ENCODE measurements around the gene HMGN5. TPM values are rescaled to one million over a fixed set of nuclear protein-coding genes. Genes with fewer than 3 reads are reported as not detected.

HMGN5 gene
- total RNA-seq, 1 donor from 2014 or later = 0.17 TPM

- peak overlapping the region; percentile 79 for H3K4me3 ChIP-seq (ENCODE audit: low read depth, low read length)
- TF ChIP-seq, protein P1, sequence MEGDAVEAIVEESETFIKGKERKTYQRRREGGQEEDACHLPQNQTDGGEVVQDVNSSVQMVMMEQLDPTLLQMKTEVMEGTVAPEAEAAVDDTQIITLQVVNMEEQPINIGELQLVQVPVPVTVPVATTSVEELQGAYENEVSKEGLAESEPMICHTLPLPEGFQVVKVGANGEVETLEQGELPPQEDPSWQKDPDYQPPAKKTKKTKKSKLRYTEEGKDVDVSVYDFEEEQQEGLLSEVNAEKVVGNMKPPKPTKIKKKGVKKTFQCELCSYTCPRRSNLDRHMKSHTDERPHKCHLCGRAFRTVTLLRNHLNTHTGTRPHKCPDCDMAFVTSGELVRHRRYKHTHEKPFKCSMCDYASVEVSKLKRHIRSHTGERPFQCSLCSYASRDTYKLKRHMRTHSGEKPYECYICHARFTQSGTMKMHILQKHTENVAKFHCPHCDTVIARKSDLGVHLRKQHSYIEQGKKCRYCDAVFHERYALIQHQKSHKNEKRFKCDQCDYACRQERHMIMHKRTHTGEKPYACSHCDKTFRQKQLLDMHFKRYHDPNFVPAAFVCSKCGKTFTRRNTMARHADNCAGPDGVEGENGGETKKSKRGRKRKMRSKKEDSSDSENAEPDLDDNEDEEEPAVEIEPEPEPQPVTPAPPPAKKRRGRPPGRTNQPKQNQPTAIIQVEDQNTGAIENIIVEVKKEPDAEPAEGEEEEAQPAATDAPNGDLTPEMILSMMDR (conservative IDR thresholded peaks at IDR 0.05; ENCODE audit: low read depth, low read length) = no peak
- DNase-seq (ENCODE audit: low read depth) = peak; percentile 62
These were observed 80.0 kb downstream of the HMGN5 start for GRCh38 chrX:81121513-81122363.

- H3K4me3 ChIP-seq (ENCODE audit: low read depth, low read length) = peak overlapping the region; percentile 79
- TF ChIP-seq, protein P1 (conservative IDR thresholded peaks at IDR 0.05; ENCODE audit: low read depth, low read length) = peak; percentile 63
- DNase-seq (ENCODE audit: low read depth) = peak; percentile 29
These were observed 80.8 kb downstream of the HMGN5 start for GRCh38 chrX:81120936-81121371.

DNA sequence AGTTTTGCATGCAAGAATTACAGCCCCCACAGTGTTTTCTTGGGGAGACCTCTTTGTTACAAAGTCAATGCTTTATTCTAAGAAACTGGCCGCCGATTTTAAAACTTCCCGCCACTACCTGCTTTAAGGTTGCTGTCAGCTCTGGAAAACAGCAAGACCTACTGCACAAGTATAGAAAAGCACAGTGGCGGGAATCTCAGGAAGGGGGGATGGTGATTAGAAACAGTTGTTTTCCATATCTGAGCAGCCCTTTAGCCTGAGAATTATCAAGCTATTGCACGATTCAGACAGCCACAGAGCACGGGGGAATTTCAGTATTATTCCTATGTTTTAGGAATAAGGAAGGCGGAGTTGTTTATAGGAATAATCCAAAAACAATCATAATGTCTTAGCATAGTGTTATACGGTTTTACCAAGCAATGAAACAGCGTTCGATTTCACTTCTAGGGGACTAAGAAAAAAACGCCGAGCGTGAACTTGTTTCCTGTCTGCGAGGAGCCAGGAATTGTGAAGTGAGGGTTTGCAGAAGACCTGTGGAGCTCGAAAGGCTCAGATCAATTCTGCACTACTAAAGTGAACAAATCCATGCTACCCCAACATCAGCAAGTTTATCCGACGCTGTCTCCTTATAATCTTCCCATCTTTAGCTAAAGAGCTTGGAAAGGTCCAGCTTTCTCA, 81.3 kb downstream of the HMGN5 start:
- peak overlapping the region; percentile 79 for H3K4me3 ChIP-seq (ENCODE audit: low read depth, low read length)
- TF ChIP-seq, protein P1 (conservative IDR thresholded peaks at IDR 0.05; ENCODE audit: low read depth, low read length) = no peak
- DNase-seq (ENCODE audit: low read depth) = no peak

GRCh38 chrX:81114757-81115156, 87.0 kb downstream of the HMGN5 start:
- no peak for DNase-seq (ENCODE audit: low read depth)
- TF ChIP-seq, protein P1 (conservative IDR thresholded peaks at IDR 0.05; ENCODE audit: low read depth, low read length) = no peak
- H3K4me3 ChIP-seq (ENCODE audit: low read depth, low read length) = no peak overlapping the region

DNA sequence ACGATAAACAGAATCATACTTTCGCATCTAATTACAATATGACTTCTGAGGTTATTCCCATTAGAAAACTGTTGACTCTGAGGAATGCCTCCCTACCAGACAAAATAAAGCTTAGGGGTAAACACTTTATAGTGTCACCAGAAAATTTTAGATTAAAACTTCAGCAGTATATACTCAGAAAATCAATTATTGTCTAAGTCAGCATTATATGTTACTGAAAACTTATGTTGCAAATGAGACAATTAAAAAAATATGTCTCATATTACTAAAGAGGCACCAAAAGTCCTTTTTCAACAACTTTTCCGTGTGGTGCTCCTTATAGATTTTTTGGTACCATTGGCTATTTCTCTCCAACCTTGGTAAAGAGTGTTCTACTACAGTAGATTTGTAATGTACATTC, 91.4 kb downstream of the HMGN5 start:
- TF ChIP-seq, protein P1 (conservative IDR thresholded peaks at IDR 0.05; ENCODE audit: low read depth, low read length) = no peak
- DNase-seq (ENCODE audit: low read depth) = no peak
- H3K4me3 ChIP-seq (ENCODE audit: low read depth, low read length) = no peak overlapping the region

GRCh38 chrX:81082649-81083048, 119.1 kb downstream of the HMGN5 start:
- TF ChIP-seq, protein P1 (conservative IDR thresholded peaks at IDR 0.05; ENCODE audit: low read depth, low read length) = no peak
- H3K4me3 ChIP-seq (ENCODE audit: low read depth, low read length) = no peak overlapping the region

More at GRCh38 chrX:81082649-81083048, 119.1 kb downstream of the HMGN5 start:
- no peak for DNase-seq (ENCODE audit: low read depth)

Other genes with a start within 250 kb of the HMGN5 start
- 35.3 and 50.5 TPM in 2 replicates for gene SH3BGRL, start 189 bp upstream of the HMGN5 start, total RNA-seq

Data from epithelial cell of proximal tubule (primary cell).